SU-DHL-6 (cell line): ENCODE measurements around the gene C4BPB.

Source experiments
- EZH2phosphoT487 ChIP-seq: fragments of 200-600 bp; sonication (generic), shearing (Covaris generic); conservative IDR thresholded peaks from 2 replicates; pipeline ENCODE4 v1.6.1; 2018; ENCODE audit warnings: mild to moderate bottlenecking, antibody characterized with exemption, low read length, moderate library complexity, mixed read lengths
- TF ChIP-seq, protein P1 (sequence below): fragments of 200-600 bp; sonication (generic); IDR thresholded peaks from one replicate; pipeline ENCODE4 v1.5.1; 2017; ENCODE audit warnings: antibody characterized with exemption, mild to moderate bottlenecking, low read length, moderate library complexity; ENCODE audit not compliant: insufficient read depth, poor library complexity, severe bottlenecking

DNA sequence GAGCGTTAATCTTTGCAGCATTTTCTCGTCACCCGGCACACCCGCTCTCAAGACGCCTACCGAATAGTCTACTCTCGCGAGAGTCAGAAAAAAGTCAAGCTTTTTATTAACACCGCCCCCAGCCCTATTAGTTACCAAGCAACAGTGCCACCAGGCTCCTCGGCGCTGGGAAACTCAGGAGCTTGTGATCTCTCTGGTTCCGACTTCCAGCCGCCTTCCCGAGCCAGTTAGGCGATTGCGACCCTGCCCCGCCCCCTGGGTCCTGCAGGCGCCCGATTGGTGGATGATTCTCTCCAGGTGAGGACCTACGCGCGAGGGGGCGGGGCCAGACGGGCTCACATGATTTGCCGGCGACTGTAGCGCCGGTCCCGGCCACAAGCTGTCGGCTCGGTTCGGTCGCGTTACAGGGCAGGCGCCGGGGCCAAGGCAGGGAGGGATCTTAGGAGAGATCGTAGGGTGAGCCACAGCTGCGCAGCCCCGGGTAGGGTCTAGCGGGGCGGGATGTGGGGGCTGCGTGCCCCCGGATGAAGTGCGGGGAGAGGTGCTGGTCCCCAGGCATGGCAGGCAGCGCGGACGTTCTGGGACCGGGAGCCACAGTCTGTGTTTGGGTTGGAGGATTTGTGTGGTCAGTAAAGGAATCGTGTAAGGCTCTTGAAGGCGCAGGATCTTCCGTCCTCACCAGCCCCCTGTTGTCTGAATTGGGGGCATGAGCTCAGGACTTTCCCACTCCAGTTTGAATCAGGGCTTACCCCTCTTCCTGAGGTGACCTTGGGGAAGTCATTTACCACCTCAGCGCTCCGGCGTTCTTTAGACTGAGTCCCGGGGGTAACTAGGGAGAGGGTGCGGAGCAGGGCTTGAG, 35.5 kb upstream of the C4BPB start, which contains the start of gene PFKFB2:
- TF ChIP-seq, protein P1, sequence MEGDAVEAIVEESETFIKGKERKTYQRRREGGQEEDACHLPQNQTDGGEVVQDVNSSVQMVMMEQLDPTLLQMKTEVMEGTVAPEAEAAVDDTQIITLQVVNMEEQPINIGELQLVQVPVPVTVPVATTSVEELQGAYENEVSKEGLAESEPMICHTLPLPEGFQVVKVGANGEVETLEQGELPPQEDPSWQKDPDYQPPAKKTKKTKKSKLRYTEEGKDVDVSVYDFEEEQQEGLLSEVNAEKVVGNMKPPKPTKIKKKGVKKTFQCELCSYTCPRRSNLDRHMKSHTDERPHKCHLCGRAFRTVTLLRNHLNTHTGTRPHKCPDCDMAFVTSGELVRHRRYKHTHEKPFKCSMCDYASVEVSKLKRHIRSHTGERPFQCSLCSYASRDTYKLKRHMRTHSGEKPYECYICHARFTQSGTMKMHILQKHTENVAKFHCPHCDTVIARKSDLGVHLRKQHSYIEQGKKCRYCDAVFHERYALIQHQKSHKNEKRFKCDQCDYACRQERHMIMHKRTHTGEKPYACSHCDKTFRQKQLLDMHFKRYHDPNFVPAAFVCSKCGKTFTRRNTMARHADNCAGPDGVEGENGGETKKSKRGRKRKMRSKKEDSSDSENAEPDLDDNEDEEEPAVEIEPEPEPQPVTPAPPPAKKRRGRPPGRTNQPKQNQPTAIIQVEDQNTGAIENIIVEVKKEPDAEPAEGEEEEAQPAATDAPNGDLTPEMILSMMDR = no peak
- TF ChIP-seq EZH2phosphoT487 = no peak
